Activated CD4-positive, alpha-beta T cell treated with anti-CD3 and anti-CD28 coated beads, Interleukin-2, amount 50 U/mL, for 24 hours (primary cell): ENCODE data around the gene NCAN.

Source experiments
- DNase-seq, 2 donors: peaks; one replicate each; pipeline ENCODE4 v3.0.0-alpha.2; 2020; ENCODE audit warnings: low read depth in 1 of 2, low spot score in 1 of 2

Gene NCAN

GRCh38 chr19:19258589-19259338 lies 47.0 kb downstream of the NCAN start:
- no peak for DNase-seq

- DNase-seq: no peak
Measured at GRCh38 chr19:19259741-19260140, 48.0 kb downstream of the NCAN start.

- DNase-seq: no peak
Measured at GRCh38 chr19:19260417-19261214, 48.9 kb downstream of the NCAN start.

GRCh38 chr19:19261350-19262189 lies 49.8 kb downstream of the NCAN start:
- no peak for DNase-seq

GRCh38 chr19:19262190-19263057 lies 50.7 kb downstream of the NCAN start:
- no peak for DNase-seq

- no peak for DNase-seq
Measured at GRCh38 chr19:19263886-19264487, 52.2 kb downstream of the NCAN start.

GRCh38 chr19:19267305-19267704 lies 55.5 kb downstream of the NCAN start:
- no peak for DNase-seq

- DNase-seq: no peak
Measured at GRCh38 chr19:19268453-19269385, 57.0 kb downstream of the NCAN start.

GRCh38 chr19:19269952-19270694 lies 58.4 kb downstream of the NCAN start:
- no peak for DNase-seq

GRCh38 chr19:19270749-19271571 lies 59.2 kb downstream of the NCAN start:
- DNase-seq: no peak

GRCh38 chr19:19271828-19272599 lies 60.3 kb downstream of the NCAN start:
- no peak for DNase-seq

- no peak for DNase-seq
Measured at GRCh38 chr19:19274146-19274545, 62.4 kb downstream of the NCAN start.

GRCh38 chr19:19274716-19275565 lies 63.2 kb downstream of the NCAN start:
- DNase-seq: no peak

GRCh38 chr19:19276386-19276785 lies 64.6 kb downstream of the NCAN start:
- no peak for DNase-seq

GRCh38 chr19:19276851-19277250 lies 65.1 kb downstream of the NCAN start:
- no peak for DNase-seq

GRCh38 chr19:19278315-19278714 lies 66.6 kb downstream of the NCAN start:
- no peak for DNase-seq
